ENCODE data around the gene SH3BGRL2. TPM values are rescaled to one million over a fixed set of nuclear protein-coding genes. Genes with fewer than 3 reads are reported as not detected.
A peak's percentile ranks its signal among the peaks of the same experiment; 100 is the strongest.

Gene SH3BGRL2
- total RNA-seq, 2 experiments from 2014 or later, result 0.25 TPM; not detected in 1

DNA sequence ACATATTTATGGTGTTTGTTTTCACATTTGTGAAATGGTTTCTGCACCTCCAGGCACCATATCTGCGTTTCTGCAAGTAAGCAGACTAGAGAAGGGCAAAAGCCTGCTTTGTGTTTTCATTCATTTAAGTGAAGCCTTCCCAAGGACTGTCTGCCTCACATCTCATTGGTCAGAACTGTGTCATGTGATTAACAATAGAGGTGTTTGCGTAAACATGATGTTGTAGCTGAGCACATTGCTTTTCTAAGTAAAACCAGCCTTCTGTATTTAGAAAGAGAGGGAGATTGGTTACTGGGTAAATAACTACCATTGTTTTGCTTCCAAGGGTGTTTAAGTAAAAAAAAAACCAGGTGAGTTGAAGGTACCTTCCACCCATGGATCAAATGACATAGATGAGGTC is 39.7 kb downstream of the SH3BGRL2 start:
- Histone ChIP-seq H3K79me2 (ENCODE audit: insufficient read depth, low read depth, low read length) (no peaks in the 10 kb centered on the region), H3K9me2 (ENCODE audit: insufficient read depth, low read length) (no peaks in the 10 kb centered on the region), H2AFZ (ENCODE audit: low read length) (no peak overlapping the region), H3K4me1 (ENCODE audit: insufficient read depth, low read length, poor library complexity, severe bottlenecking) (no peaks in the 10 kb centered on the region), H3K9me3 (ENCODE audit: low read length) (no peaks in the 10 kb centered on the region), H3K4me2 (ENCODE audit: low read length) (no peak overlapping the region), H3K36me3 (ENCODE audit: insufficient read depth, low read length) (no peaks in the 10 kb centered on the region), H4K20me1 (ENCODE audit: insufficient read depth, low read length) (no peaks in the 10 kb centered on the region), H3K27ac (ENCODE audit: low read depth, low read length, poor library complexity, severe bottlenecking) (no peak overlapping the region), H3K4me3 (ENCODE audit: low read depth, low read length, poor library complexity, severe bottlenecking) (no peak overlapping the region)
- no peak for DNase-seq (ENCODE audit: low spot score)
- no TSS peak for BruUV-seq (replicated peaks)
- ChIA-PET CTCF (ENCODE audit: unreplicated experiment) (no interaction called here), POLR2A (no interaction called here)
- intact Hi-C loops (cut with micrococcal nuclease; ENCODE audit: unreplicated experiment), result no loop called here
- TF ChIP-seq EZH2phosphoT487 (IDR thresholded peaks at IDR 0.05; ENCODE audit: borderline replicate concordance, low read depth, low read length), result no peak
- TF ChIP-seq, protein P1, sequence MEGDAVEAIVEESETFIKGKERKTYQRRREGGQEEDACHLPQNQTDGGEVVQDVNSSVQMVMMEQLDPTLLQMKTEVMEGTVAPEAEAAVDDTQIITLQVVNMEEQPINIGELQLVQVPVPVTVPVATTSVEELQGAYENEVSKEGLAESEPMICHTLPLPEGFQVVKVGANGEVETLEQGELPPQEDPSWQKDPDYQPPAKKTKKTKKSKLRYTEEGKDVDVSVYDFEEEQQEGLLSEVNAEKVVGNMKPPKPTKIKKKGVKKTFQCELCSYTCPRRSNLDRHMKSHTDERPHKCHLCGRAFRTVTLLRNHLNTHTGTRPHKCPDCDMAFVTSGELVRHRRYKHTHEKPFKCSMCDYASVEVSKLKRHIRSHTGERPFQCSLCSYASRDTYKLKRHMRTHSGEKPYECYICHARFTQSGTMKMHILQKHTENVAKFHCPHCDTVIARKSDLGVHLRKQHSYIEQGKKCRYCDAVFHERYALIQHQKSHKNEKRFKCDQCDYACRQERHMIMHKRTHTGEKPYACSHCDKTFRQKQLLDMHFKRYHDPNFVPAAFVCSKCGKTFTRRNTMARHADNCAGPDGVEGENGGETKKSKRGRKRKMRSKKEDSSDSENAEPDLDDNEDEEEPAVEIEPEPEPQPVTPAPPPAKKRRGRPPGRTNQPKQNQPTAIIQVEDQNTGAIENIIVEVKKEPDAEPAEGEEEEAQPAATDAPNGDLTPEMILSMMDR (conservative IDR thresholded peaks at IDR 0.05; ENCODE audit: low read length), result no peak

DNA sequence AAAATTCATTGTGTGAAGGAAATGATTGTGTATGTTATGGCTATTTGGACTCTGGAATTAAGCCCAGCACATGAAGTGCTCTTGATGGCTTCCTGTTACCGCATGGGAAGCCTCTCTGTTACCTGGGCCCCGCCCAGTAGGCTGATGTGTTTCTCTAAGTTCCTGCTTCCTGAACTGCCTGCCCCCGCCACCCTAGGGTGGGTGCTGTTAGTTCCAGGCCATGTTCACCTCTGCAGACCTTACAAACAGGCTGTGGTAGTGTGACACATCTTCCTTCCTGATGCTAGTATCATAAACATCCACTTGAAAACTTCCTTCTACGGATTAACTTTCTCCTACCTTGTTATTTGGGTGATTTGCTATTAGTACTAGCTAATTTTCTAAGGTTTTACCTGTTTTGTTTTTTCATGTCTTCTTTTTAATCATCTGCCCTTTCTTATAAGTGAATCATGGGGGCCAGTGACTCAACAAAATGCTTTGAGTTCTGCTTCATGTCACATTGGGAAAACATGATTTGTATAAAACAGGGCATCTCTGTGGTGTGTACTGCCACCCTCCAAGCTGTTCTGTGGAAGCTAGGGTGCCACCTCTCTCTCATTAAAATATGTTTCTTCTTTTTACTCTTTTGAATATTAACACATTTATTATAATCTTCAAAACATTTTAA is 40.6 kb downstream of the SH3BGRL2 start:
- no peak overlapping the region for H3K4me2 ChIP-seq (ENCODE audit: low read length)
- H3K9me2 ChIP-seq (ENCODE audit: insufficient read depth, low read length), result no peaks in the 10 kb centered on the region
- peak; percentile 4 for DNase-seq (ENCODE audit: low spot score)
- no TSS peak for BruUV-seq (replicated peaks)
- H2AFZ ChIP-seq (ENCODE audit: low read length), result no peak overlapping the region
- no peaks in the 10 kb centered on the region for H3K36me3 ChIP-seq (ENCODE audit: insufficient read depth, low read length)
- H3K4me1 ChIP-seq (ENCODE audit: insufficient read depth, low read length, poor library complexity, severe bottlenecking), result no peaks in the 10 kb centered on the region
- no peak overlapping the region for H3K4me3 ChIP-seq (ENCODE audit: low read depth, low read length, poor library complexity, severe bottlenecking)
- CTCF ChIA-PET (ENCODE audit: unreplicated experiment), result no interaction called here
- no peaks in the 10 kb centered on the region for H3K79me2 ChIP-seq (ENCODE audit: insufficient read depth, low read depth, low read length)
- TF ChIP-seq, protein P1 (conservative IDR thresholded peaks at IDR 0.05; ENCODE audit: low read length), result no peak
- no peak for TF ChIP-seq EZH2phosphoT487 (IDR thresholded peaks at IDR 0.05; ENCODE audit: borderline replicate concordance, low read depth, low read length)
- intact Hi-C loops (cut with micrococcal nuclease; ENCODE audit: unreplicated experiment), result no loop called here
- POLR2A ChIA-PET, result no interaction called here
- no peak overlapping the region for H3K27ac ChIP-seq (ENCODE audit: low read depth, low read length, poor library complexity, severe bottlenecking)
- H3K9me3 ChIP-seq (ENCODE audit: low read length), result no peaks in the 10 kb centered on the region
- H4K20me1 ChIP-seq (ENCODE audit: insufficient read depth, low read length), result no peaks in the 10 kb centered on the region

DNA sequence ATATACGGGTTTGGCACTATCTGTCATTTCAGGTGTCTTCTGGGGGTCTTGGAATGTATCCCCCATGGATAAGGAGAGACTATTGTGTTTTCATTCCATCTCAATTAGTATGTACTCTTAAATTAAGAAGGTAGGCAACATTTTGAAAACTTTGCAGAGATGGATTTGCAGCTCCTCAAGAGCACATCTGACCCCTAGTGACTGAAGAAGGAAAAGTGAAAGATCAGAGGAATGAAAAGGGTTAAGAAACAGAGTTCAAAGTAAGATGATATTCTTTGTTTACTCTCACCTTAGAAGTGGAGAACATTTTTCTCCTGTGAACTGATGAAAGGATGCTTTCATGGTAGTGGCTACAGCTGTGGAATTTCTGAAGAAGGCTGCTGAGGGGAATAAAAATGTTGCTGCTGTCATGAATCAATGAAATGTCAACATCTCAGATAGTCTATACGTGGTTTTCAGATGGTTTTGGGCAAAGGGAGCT is 41.5 kb downstream of the SH3BGRL2 start:
- Histone ChIP-seq H3K9me2 (ENCODE audit: insufficient read depth, low read length) (no peaks in the 10 kb centered on the region), H3K79me2 (ENCODE audit: insufficient read depth, low read depth, low read length) (no peaks in the 10 kb centered on the region), H3K27ac (ENCODE audit: low read depth, low read length, poor library complexity, severe bottlenecking) (no peak overlapping the region), H3K4me3 (ENCODE audit: low read depth, low read length, poor library complexity, severe bottlenecking) (no peak overlapping the region), H3K4me2 (ENCODE audit: low read length) (no peak overlapping the region), H3K36me3 (ENCODE audit: insufficient read depth, low read length) (no peaks in the 10 kb centered on the region), H3K9me3 (ENCODE audit: low read length) (no peaks in the 10 kb centered on the region), H2AFZ (ENCODE audit: low read length) (no peak overlapping the region), H4K20me1 (ENCODE audit: insufficient read depth, low read length) (no peaks in the 10 kb centered on the region), H3K4me1 (ENCODE audit: insufficient read depth, low read length, poor library complexity, severe bottlenecking) (no peaks in the 10 kb centered on the region)
- intact Hi-C loops (cut with micrococcal nuclease; ENCODE audit: unreplicated experiment), result no loop called here
- ChIA-PET POLR2A (no interaction called here), CTCF (ENCODE audit: unreplicated experiment) (no interaction called here)
- no peak for DNase-seq (ENCODE audit: low spot score)
- BruUV-seq (replicated peaks), result no TSS peak
- TF ChIP-seq, protein P1 (conservative IDR thresholded peaks at IDR 0.05; ENCODE audit: low read length), result peak; percentile 74
- no peak for TF ChIP-seq EZH2phosphoT487 (IDR thresholded peaks at IDR 0.05; ENCODE audit: borderline replicate concordance, low read depth, low read length)

Measured in OCI-LY7 (cell line).